Chondrocyte (in vitro differentiated cells): ENCODE data around the gene STPG2. TPM values are rescaled to one million over a fixed set of nuclear protein-coding genes. Genes with fewer than 3 reads are reported as not detected.

Experiments
- DNase-seq: peaks from one replicate; pipeline ENCODE4 v3.0.0; 2021; ENCODE audit warnings: mixed read lengths, low spot score
- H3K27ac Mint-ChIP-seq: one replicate; pipeline ENCODE4 v1.8.0; 2021; ENCODE audit warnings: mild to moderate bottlenecking, moderate library complexity, mixed read lengths; ENCODE audit not compliant: unreplicated experiment
- H3K27me3 Mint-ChIP-seq: 2 replicates; pipeline ENCODE4 v1.8.0; 2021; ENCODE audit warnings: low read depth, mixed read lengths
- H3K36me3 Mint-ChIP-seq: 2 replicates; pipeline ENCODE4 v1.8.0; 2021; ENCODE audit warnings: low read depth, mixed read lengths
- H3K4me1 Mint-ChIP-seq: 2 replicates; pipeline ENCODE4 v1.8.0; 2021; ENCODE audit warnings: low read depth, mild to moderate bottlenecking, mixed read lengths
- H3K4me3 Mint-ChIP-seq: one replicate; pipeline ENCODE4 v1.8.0; 2021; ENCODE audit warnings: mild to moderate bottlenecking, moderate library complexity, mixed read lengths; ENCODE audit not compliant: unreplicated experiment
- H3K9me3 Mint-ChIP-seq: 2 replicates; pipeline ENCODE4 v1.8.0; 2021; ENCODE audit warnings: low read depth, mixed read lengths
- total RNA-seq: library from RNA; stranded (reverse); gene quantifications from 3 replicates; pipeline ENCODE4 v1.2.1, GENCODE V29; 2021
- TF ChIP-seq, protein P1 (sequence below): fragments of 200-600 bp; sonication (generic); IDR thresholded peaks from 2 replicates; pipeline ENCODE4 v1.5.0; 2021; ENCODE audit warnings: antibody characterized with exemption, mild to moderate bottlenecking, moderate library complexity

The STPG2 gene
- total RNA-seq, 1 donor from 2014 or later, result 0.12 TPM

DNA sequence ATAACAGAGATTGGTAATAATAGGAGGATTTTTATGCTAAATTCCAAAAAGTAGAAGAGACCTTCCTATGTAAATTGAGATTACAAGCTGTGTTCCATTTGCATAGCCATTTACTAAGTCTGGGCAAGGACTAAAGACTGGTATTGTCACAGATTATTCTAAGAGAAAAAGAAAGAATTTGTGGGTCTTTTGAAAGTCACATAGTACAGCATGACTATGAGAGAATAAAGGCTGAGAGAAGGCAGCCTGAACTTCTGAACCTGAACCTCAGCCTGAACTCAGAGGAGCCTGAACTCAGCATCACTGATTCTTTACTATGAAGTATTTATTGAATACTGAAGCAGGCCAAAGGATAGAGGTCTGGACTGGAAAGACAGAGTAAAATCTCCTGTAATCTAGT is 297.5 kb downstream of the STPG2 start:
- Mint-ChIP-seq H3K4me1 (peaks cover 4% of the 10 kb centered on the region), H3K9me3 (peaks cover 4% of the 10 kb centered on the region), H3K36me3 (no peaks in the 10 kb centered on the region), H3K4me3 (no peak overlapping the region), H3K27ac (no peak overlapping the region), H3K27me3 (no peaks in the 10 kb centered on the region)
- DNase-seq, result no peak
- TF ChIP-seq, protein P1, sequence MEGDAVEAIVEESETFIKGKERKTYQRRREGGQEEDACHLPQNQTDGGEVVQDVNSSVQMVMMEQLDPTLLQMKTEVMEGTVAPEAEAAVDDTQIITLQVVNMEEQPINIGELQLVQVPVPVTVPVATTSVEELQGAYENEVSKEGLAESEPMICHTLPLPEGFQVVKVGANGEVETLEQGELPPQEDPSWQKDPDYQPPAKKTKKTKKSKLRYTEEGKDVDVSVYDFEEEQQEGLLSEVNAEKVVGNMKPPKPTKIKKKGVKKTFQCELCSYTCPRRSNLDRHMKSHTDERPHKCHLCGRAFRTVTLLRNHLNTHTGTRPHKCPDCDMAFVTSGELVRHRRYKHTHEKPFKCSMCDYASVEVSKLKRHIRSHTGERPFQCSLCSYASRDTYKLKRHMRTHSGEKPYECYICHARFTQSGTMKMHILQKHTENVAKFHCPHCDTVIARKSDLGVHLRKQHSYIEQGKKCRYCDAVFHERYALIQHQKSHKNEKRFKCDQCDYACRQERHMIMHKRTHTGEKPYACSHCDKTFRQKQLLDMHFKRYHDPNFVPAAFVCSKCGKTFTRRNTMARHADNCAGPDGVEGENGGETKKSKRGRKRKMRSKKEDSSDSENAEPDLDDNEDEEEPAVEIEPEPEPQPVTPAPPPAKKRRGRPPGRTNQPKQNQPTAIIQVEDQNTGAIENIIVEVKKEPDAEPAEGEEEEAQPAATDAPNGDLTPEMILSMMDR, result no peak

DNA sequence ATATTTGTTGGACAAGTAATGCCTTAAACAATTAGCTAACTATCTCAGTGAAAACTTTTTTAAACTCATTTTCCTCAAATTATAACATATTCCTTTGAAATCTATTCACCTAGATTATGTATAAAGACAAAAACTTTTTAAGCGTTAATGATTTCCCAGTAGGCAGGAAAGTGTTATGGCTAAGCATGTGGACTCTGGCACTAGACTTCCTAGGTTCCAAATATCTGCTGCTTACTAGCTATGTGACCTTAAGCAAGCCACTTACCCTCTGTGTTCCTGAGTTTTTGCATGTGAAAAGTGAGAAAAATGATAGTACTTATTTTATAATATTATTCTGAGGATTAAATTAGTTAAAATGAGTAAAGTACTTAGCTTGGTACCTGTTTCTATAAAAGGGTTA is 301.8 kb downstream of the STPG2 start:
- H3K4me1 Mint-ChIP-seq, result peaks cover 4% of the 10 kb centered on the region
- H3K9me3 Mint-ChIP-seq, result peaks cover 4% of the 10 kb centered on the region
- H3K36me3 Mint-ChIP-seq, result no peaks in the 10 kb centered on the region
- H3K27me3 Mint-ChIP-seq, result peaks cover 3% of the 10 kb centered on the region
- TF ChIP-seq, protein P1, result no peak
- no peak overlapping the region for H3K4me3 Mint-ChIP-seq
- H3K27ac Mint-ChIP-seq, result no peak overlapping the region
- DNase-seq, result no peak

GRCh38 chr4:97836662-97837061 is 306.6 kb downstream of the STPG2 start:
- no peaks in the 10 kb centered on the region for H3K4me1 Mint-ChIP-seq
- TF ChIP-seq, protein P1, result no peak
- no peak overlapping the region for H3K27ac Mint-ChIP-seq
- H3K27me3 Mint-ChIP-seq, result peaks cover 3% of the 10 kb centered on the region
- no peak overlapping the region for H3K4me3 Mint-ChIP-seq
- no peak for DNase-seq
- H3K36me3 Mint-ChIP-seq, result no peaks in the 10 kb centered on the region
- H3K9me3 Mint-ChIP-seq, result peaks cover 9% of the 10 kb centered on the region

- H3K4me3 Mint-ChIP-seq, result no peak overlapping the region
- no peaks in the 10 kb centered on the region for H3K36me3 Mint-ChIP-seq
- H3K4me1 Mint-ChIP-seq, result no peaks in the 10 kb centered on the region
- TF ChIP-seq, protein P1, result no peak
- no peak overlapping the region for H3K27ac Mint-ChIP-seq
- H3K9me3 Mint-ChIP-seq, result peaks cover 15% of the 10 kb centered on the region
- DNase-seq, result no peak
- peaks cover 7% of the 10 kb centered on the region for H3K27me3 Mint-ChIP-seq
Measured at GRCh38 chr4:97828646-97829045, 314.6 kb downstream of the STPG2 start.

DNA sequence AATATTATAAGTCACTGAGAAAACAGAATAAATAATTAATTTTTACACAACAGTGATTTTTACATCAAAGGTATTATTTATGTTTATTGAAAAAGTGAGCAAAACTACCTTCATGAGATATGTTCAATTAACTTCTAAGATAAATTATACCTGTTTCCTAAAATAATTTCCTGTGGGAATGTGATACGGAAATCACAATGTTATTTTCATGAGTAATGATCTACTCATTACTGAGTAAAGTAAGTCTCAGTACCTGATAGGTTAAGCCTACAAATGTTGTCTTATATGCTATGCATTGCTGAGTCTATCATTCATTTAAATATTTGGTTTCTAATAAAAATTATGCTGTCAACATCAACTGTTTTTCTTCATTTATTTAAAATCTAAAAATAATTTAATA is 324.0 kb downstream of the STPG2 start:
- TF ChIP-seq, protein P1, result no peak
- DNase-seq, result no peak
- Mint-ChIP-seq H3K9me3 (peaks cover 2% of the 10 kb centered on the region), H3K4me1 (no peaks in the 10 kb centered on the region), H3K4me3 (no peak overlapping the region), H3K36me3 (no peaks in the 10 kb centered on the region), H3K27me3 (no peaks in the 10 kb centered on the region), H3K27ac (no peak overlapping the region)
